HFFc6 (cell line): ENCODE results near the gene E2F4. TPM values are rescaled to one million over a fixed set of nuclear protein-coding genes. Genes with fewer than 3 reads are reported as not detected.

Experiments used
- DNase-seq: peaks from one replicate; pipeline ENCODE4 v3.0.0-alpha.2; 2018
- H3K27ac Mint-ChIP-seq: 2 replicates; pipeline ENCODE4 v1.8.0; 2020; ENCODE audit warnings: mild to moderate bottlenecking, mixed read lengths
- H3K27me3 Mint-ChIP-seq: 2 replicates; pipeline ENCODE4 v1.8.0; 2021; ENCODE audit warnings: mild to moderate bottlenecking, moderate library complexity, mixed read lengths; ENCODE audit not compliant: insufficient read depth
- H3K36me3 Mint-ChIP-seq: 2 replicates; pipeline ENCODE4 v1.8.0; 2021; ENCODE audit warnings: low read depth, mixed read lengths
- H3K4me1 Mint-ChIP-seq: 2 replicates; pipeline ENCODE4 v1.8.0; 2020; ENCODE audit warnings: low read depth, mixed read lengths
- H3K4me3 Mint-ChIP-seq: 2 replicates; pipeline ENCODE4 v1.8.0; 2020; ENCODE audit warnings: mild to moderate bottlenecking, moderate library complexity, mixed read lengths
- H3K9me3 Mint-ChIP-seq: 2 replicates; pipeline ENCODE4 v1.8.0; 2020; ENCODE audit warnings: mild to moderate bottlenecking, mixed read lengths
- microRNA-seq: library from miRNA; unstranded; fragments of <30 nt; microRNA quantifications from one replicate; pipeline ENCODE4, GENCODE V29; 2019
- total RNA-seq, 6 experiments: library from RNA; stranded (reverse); fragmentation: NEBNext Ultra II Directional; extraction: Animal tissue kit (Norgen Biotek cat#: 25700); gene quantifications; 2 replicates in 1 of 6; 3 replicates in 5 of 6; pipeline ENCODE4 v1.2.3, GENCODE V29; 2021
- TF ChIP-seq, protein P1 (sequence below): fragments of 200-600 bp; sonication (generic); IDR thresholded peaks from 2 replicates; pipeline ENCODE4 v1.5.0; 2021; ENCODE audit warnings: antibody characterized with exemption, mild to moderate bottlenecking

E2F4 gene
- total RNA-seq, 6 experiments from 2014 or later, result 52.9 to 64.7 (median 61.0) TPM

DNA sequence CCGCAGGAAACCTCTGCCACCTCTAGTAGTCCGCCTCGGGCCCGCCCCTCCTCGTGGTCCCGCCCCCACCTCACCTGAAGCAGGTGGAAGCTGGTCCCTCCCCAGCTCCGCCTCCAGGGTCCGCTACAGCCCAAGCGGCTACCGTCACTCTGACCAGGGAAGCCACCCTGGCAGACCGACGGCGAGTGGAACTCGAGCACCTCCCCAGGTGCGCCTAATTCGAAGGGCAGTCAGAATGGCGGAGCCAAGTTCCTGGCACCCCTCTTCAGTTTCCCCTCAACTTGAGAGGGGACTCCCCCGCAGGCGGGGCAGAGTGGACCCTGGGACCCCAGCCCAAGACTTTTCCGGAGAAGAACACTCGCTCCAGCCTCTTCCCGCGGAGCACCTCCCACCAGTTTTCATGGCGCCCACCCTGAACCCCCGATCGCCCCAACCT, 54.8 kb downstream of the E2F4 start:
- peaks cover 2% of the 10 kb centered on the region for H3K27me3 Mint-ChIP-seq
- peak overlapping the region; percentile 89 for H3K4me3 Mint-ChIP-seq
- no peaks in the 10 kb centered on the region for H3K9me3 Mint-ChIP-seq
- no peaks in the 10 kb centered on the region; the same call in 1 of the 2 replicates for H3K36me3 Mint-ChIP-seq
- no peak for DNase-seq
- H3K27ac Mint-ChIP-seq, result peak overlapping the region; percentile 97
- H3K4me1 Mint-ChIP-seq, result peaks cover 62% of the 10 kb centered on the region
- TF ChIP-seq, protein P1, sequence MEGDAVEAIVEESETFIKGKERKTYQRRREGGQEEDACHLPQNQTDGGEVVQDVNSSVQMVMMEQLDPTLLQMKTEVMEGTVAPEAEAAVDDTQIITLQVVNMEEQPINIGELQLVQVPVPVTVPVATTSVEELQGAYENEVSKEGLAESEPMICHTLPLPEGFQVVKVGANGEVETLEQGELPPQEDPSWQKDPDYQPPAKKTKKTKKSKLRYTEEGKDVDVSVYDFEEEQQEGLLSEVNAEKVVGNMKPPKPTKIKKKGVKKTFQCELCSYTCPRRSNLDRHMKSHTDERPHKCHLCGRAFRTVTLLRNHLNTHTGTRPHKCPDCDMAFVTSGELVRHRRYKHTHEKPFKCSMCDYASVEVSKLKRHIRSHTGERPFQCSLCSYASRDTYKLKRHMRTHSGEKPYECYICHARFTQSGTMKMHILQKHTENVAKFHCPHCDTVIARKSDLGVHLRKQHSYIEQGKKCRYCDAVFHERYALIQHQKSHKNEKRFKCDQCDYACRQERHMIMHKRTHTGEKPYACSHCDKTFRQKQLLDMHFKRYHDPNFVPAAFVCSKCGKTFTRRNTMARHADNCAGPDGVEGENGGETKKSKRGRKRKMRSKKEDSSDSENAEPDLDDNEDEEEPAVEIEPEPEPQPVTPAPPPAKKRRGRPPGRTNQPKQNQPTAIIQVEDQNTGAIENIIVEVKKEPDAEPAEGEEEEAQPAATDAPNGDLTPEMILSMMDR, result no peak

DNA sequence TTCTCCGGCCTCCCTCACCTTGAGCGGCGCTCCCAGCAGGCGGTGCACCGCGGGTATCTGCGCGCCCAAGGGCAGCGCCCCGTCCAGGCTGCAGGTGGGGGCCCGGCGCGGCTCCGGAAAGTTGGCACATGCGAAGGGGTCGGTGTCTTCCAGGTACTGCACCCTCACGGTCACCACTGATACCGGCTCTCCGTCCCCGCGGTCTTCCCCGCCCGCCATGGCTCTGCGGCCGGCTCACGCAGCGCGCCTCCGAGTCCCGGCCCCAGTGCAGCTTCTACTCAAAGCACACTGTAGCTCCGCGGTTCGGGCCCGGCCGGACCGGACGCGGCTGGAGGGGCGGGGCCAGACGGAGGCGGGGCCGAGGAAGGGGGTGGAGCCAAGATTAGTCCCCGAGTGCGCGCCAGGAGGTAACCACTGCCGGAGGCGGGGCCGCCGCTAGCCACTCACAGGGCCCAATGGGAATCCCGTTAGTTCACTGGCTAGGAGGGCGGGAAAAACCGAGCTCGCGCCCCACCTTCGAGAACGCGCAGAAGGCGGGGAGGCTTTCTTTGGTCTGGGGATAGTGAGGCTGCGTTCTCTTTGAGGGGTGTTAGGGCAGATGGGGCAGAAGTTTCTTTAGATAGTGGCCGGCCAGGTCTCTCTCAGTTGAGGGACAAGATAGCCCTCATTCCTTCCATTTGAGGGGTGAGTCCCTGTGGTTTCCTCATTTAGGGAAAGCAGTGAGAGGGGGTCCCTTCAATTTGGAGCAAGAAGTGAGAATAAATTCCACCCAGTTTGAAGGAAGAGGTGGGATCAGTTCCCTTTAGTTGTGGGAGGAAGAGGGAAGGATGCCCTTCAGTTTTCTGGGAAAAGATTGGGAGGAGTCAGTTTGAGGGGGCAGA, 55.5 kb downstream of the E2F4 start, which contains the start of gene FHOD1:
TSS of gene FHOD1 (minus strand) at position 290 of the 881 bp plus-strand sequence. CDS start at position 219, 71 bp downstream.
- Mint-ChIP-seq H3K27me3 (peaks cover 2% of the 10 kb centered on the region), H3K4me1 (peaks cover 58% of the 10 kb centered on the region), H3K36me3 (no peaks in the 10 kb centered on the region; the same call in 1 of the 2 replicates), H3K27ac (peak within 1 kb of the TSS; percentile 97), H3K9me3 (no peaks in the 10 kb centered on the region), H3K4me3 (peak within 1 kb of the TSS; percentile 89)
- TF ChIP-seq, protein P1, result no peak
- peak; percentile 93 for DNase-seq

DNA sequence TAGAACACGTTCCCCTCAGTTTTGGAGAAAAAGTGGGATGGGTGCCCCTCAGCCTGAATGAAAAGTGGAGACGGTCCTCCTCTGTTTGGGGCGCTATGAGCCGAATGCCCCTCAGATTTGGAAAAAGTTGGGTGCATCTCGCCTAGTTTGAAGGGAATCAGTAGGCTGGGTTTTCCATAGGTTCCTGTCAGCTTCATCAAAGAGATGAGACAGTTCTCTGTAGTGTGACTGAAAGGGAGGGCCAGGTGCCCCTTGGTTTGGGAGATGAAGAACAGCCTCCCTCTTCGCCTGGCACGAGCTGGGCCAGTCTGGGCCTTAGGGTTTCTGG, 56.1 kb downstream of the E2F4 start:
- H3K36me3 Mint-ChIP-seq, result no peaks in the 10 kb centered on the region; the same call in 1 of the 2 replicates
- peaks cover 2% of the 10 kb centered on the region for H3K27me3 Mint-ChIP-seq
- no peak for DNase-seq
- no peaks in the 10 kb centered on the region for H3K9me3 Mint-ChIP-seq
- H3K27ac Mint-ChIP-seq, result peak overlapping the region; percentile 97
- peaks cover 54% of the 10 kb centered on the region for H3K4me1 Mint-ChIP-seq
- peak overlapping the region; percentile 89 for H3K4me3 Mint-ChIP-seq
- TF ChIP-seq, protein P1, result no peak

Small RNAs within 50 kb of the gene (microRNA-seq; reads per million reads assigned to microRNA genes)
- gene MIR328, result 843 reads per million, percentile 74 among the genes with 10 or more reads in this experiment

Other genes with a start within 250 kb of the E2F4 start
- under 1 TPM in 5 of 6 experiments, not detected in 1; 0.06 to 0.39 (median 0.14) TPM for gene CES3, start 230.9 kb upstream of the E2F4 start, total RNA-seq
- 1 to 10 TPM; 1.7 to 3.5 (median 2.3) TPM for gene CES4A, start 203.6 kb upstream of the E2F4 start, total RNA-seq
- 10 to 100 TPM; 55.2 to 84.4 (median 69.5) TPM for gene CBFB, start 163.0 kb upstream of the E2F4 start, total RNA-seq
- 10 to 100 TPM in 5 of 6 experiments, 1 to 10 TPM in 1; 10.0 to 13.8 (median 11.8) TPM for gene PHAF1, start 82.2 kb upstream of the E2F4 start, total RNA-seq
- 10 to 100 TPM; 45.7 to 55.1 (median 50.1) TPM for gene B3GNT9, start 41.2 kb upstream of the E2F4 start, total RNA-seq
- 10 to 100 TPM; 12.8 to 16.8 (median 15.8) TPM for gene TRADD, start 32.2 kb upstream of the E2F4 start, total RNA-seq
- 10 to 100 TPM in 1 of 6 experiments, 1 to 10 TPM in 5; 7.2 to 10.8 (median 7.8) TPM for gene FBXL8, start 32.2 kb upstream of the E2F4 start, total RNA-seq
- 1 to 10 TPM; 3.3 to 5.5 (median 4.6) TPM for gene HSF4, start 27.4 kb upstream of the E2F4 start, total RNA-seq
- gene NOL3, start 21.6 kb upstream of the E2F4 start, total RNA-seq, result 10 to 100 TPM; 16.1 to 20.1 (median 17.7) TPM
- 10 to 100 TPM in 5 of 6 experiments, 1 to 10 TPM in 1; 9.6 to 13.8 (median 11.6) TPM for gene MATCAP1, start 8.2 kb upstream of the E2F4 start, total RNA-seq
- under 1 TPM in 1 of 6 experiments, not detected in 5; 0.18 TPM for gene EXOC3L1, start 2.0 kb upstream of the E2F4 start, total RNA-seq
- 1 to 10 TPM in 3 of 6 experiments, under 1 TPM in 3; 0.79 to 1.3 (median 1.1) TPM for gene ELMO3, start 7.0 kb downstream of the E2F4 start, total RNA-seq
- gene TMEM208, start 35.0 kb downstream of the E2F4 start, total RNA-seq, result 10 to 100 TPM; 50.9 to 67.8 (median 58.4) TPM
- 10 to 100 TPM; 46.3 to 55.9 (median 51.1) TPM for gene FHOD1, start 55.3 kb downstream of the E2F4 start, total RNA-seq
- gene SLC9A5, start 56.8 kb downstream of the E2F4 start, total RNA-seq, result 1 to 10 TPM; 3.3 to 4.2 (median 3.7) TPM
- 10 to 100 TPM in 5 of 6 experiments, 1 to 10 TPM in 1; 8.6 to 14.1 (median 13.0) TPM for gene PLEKHG4, start 87.4 kb downstream of the E2F4 start, total RNA-seq
- not detected for gene KCTD19, start 134.6 kb downstream of the E2F4 start, total RNA-seq
- not detected for gene LRRC36, start 134.7 kb downstream of the E2F4 start, total RNA-seq
- under 1 TPM in 2 of 6 experiments, not detected in 4; 0.21 to 0.28 TPM for gene TPPP3, start 201.3 kb downstream of the E2F4 start, total RNA-seq
- 1 to 10 TPM; 2.1 to 5.4 (median 2.8) TPM for gene ZDHHC1, start 224.3 kb downstream of the E2F4 start, total RNA-seq
- not detected for gene HSD11B2, start 239.0 kb downstream of the E2F4 start, total RNA-seq